DND-41 (cell line): ENCODE measurements around the gene AGPAT1.

Experiments used
- CTCF ChIP-seq: IDR thresholded peaks from 2 replicates; pipeline ENCODE4 v1.5.1; 2012; ENCODE audit warnings: borderline replicate concordance, low read length, moderate library complexity, mild to moderate bottlenecking; ENCODE audit not compliant: poor library complexity, severe bottlenecking; ENCODE audit errors: extremely low read depth
- EZH2 ChIP-seq: IDR thresholded peaks from 3 replicates; pipeline ENCODE4 v1.6.1; 2012; ENCODE audit warnings: borderline replicate concordance, low read depth, mild to moderate bottlenecking, moderate library complexity, low read length, inconsistent platforms; ENCODE audit not compliant: severe bottlenecking

- TF ChIP-seq CTCF (no peak), EZH2 (no peak)
Observed at GRCh38 chr6:32168350-32168749, 7.5 kb downstream of the AGPAT1 start.
